Activated CD8-positive, alpha-beta T cell treated with anti-CD3 and anti-CD28 coated beads for 36 hours (primary cell): ENCODE results near the gene OSBPL8. TPM values are rescaled to one million over a fixed set of nuclear protein-coding genes. Genes with fewer than 3 reads are reported as not detected.

Experiments
- ATAC-seq: fragments of 200-7000 bp; cut with Tn5 transposase; one replicate; pipeline ENCODE4 v1.10.0; 2021; ENCODE audit warnings: mild to moderate bottlenecking, moderate library complexity
- CTCF ChIA-PET: fragments of 350-600 bp; sonication (Branson Sonifier 250); formaldehyde crosslinking; loops from one replicate; lab custom pipeline; 2021; ENCODE audit warnings: antibody characterized with exemption; lab: Charles Lee
- POLR2A ChIA-PET: fragments of 350-600 bp; sonication (Branson Sonifier 250); formaldehyde crosslinking; loops from one replicate; lab custom pipeline; 2021; ENCODE audit warnings: antibody characterized with exemption; lab: Charles Lee
- DNase-seq: peaks from one replicate; pipeline ENCODE4 v3.0.0-alpha.2; 2020
- H3K27ac Mint-ChIP-seq: one replicate; pipeline ENCODE4 v1.8.0; 2021; ENCODE audit warnings: mild to moderate bottlenecking, mixed read lengths
- H3K27me3 Mint-ChIP-seq: one replicate; pipeline ENCODE4 v1.8.0; 2021; ENCODE audit warnings: mixed read lengths
- H3K36me3 Mint-ChIP-seq: one replicate; pipeline ENCODE4 v1.8.0; 2021; ENCODE audit warnings: low read depth, mixed read lengths
- H3K4me1 Mint-ChIP-seq: one replicate; pipeline ENCODE4 v1.8.0; 2021; ENCODE audit warnings: low read depth, mixed read lengths
- H3K4me3 Mint-ChIP-seq: one replicate; pipeline ENCODE4 v1.8.0; 2021; ENCODE audit warnings: mild to moderate bottlenecking, moderate library complexity, mixed read lengths
- H3K9me3 Mint-ChIP-seq: one replicate; pipeline ENCODE4 v1.8.0; 2021; ENCODE audit warnings: mixed read lengths
- CTCF ChIP-seq: fragments of 200-600 bp; IDR thresholded peaks from one replicate; pipeline ENCODE4 v1.8.0; 2022; ENCODE audit warnings: antibody characterized with exemption, mild to moderate bottlenecking
- intact Hi-C: fragments of 100-400 bp; cut with micrococcal nuclease; formaldehyde crosslinking; loops from one replicate; pipeline ENCODE4 v1.10.0; 2022
- total RNA-seq, 2 experiments: library from RNA; stranded (reverse); gene quantifications; one replicate each; pipeline ENCODE4 v1.2.3, GENCODE V29; 2021

OSBPL8 gene
- total RNA-seq, 2 experiments from 2014 or later, result 81.1 to 85.6 TPM

- CTCF ChIA-PET, result no interaction called here
- intact Hi-C loops, result no loop called here
Observed at GRCh38 chr12:76532520-76532919, 27.1 kb downstream of the OSBPL8 start.

GRCh38 chr12:76531056-76531455 is 28.5 kb downstream of the OSBPL8 start:
- ChIA-PET CTCF (no interaction called here), POLR2A (no interaction called here)
- ATAC-seq, result no peak
- no peaks in the 10 kb centered on the region for H3K27me3 Mint-ChIP-seq
- H3K4me1 Mint-ChIP-seq, result peaks cover 46% of the 10 kb centered on the region
- H3K9me3 Mint-ChIP-seq, result no peaks in the 10 kb centered on the region
- no peak overlapping the region for H3K27ac Mint-ChIP-seq
- H3K4me3 Mint-ChIP-seq, result no peak overlapping the region
- peaks cover 23% of the 10 kb centered on the region for H3K36me3 Mint-ChIP-seq
- no peak for TF ChIP-seq CTCF
- DNase-seq, result no peak
- intact Hi-C loops, result no loop called here

More at GRCh38 chr12:76532520-76532919, 27.1 kb downstream of the OSBPL8 start:
- H3K27ac Mint-ChIP-seq, result no peak overlapping the region
- ATAC-seq (no peak), DNase-seq (no peak)
- TF ChIP-seq CTCF, result no peak
- no peak overlapping the region for H3K4me3 Mint-ChIP-seq
- H3K27me3 Mint-ChIP-seq, result no peaks in the 10 kb centered on the region
- H3K4me1 Mint-ChIP-seq, result peaks cover 53% of the 10 kb centered on the region
- H3K9me3 Mint-ChIP-seq, result no peaks in the 10 kb centered on the region
- H3K36me3 Mint-ChIP-seq, result peaks cover 29% of the 10 kb centered on the region
- POLR2A ChIA-PET, result interaction anchor here (0.6 to 1.5 kb wide), 3 partner anchors 18 to 360 kb away, joined by 3 to 6 read pairs (median 4); no protein-coding TSS in a partner anchor

GRCh38 chr12:76530516-76530915 is 29.1 kb downstream of the OSBPL8 start:
- ChIA-PET CTCF (interaction anchor here (0.6 kb wide), 1 partner anchor 28 kb away, joined by 3 read pairs; no protein-coding TSS in a partner anchor), POLR2A (no interaction called here)
- no peaks in the 10 kb centered on the region for H3K27me3 Mint-ChIP-seq
- intact Hi-C loops, result no loop called here
- H3K27ac Mint-ChIP-seq, result no peak overlapping the region
- ATAC-seq, result no peak
- no peak for DNase-seq
- no peaks in the 10 kb centered on the region for H3K9me3 Mint-ChIP-seq
- no peak for TF ChIP-seq CTCF
- peaks cover 44% of the 10 kb centered on the region for H3K4me1 Mint-ChIP-seq
- H3K36me3 Mint-ChIP-seq, result peaks cover 18% of the 10 kb centered on the region
- no peak overlapping the region for H3K4me3 Mint-ChIP-seq

GRCh38 chr12:76529226-76529918 is 30.2 kb downstream of the OSBPL8 start:
- POLR2A ChIA-PET, result interaction anchor here (1.0 kb wide), 1 partner anchor 30 kb away, joined by 3 read pairs; no protein-coding TSS in a partner anchor
- no peaks in the 10 kb centered on the region for H3K27me3 Mint-ChIP-seq
- no peak for TF ChIP-seq CTCF
- no peak overlapping the region for H3K4me3 Mint-ChIP-seq
- CTCF ChIA-PET, result interaction anchor here (0.9 kb wide), 1 partner anchor 8 kb away, joined by 3 read pairs; no protein-coding TSS in a partner anchor
- intact Hi-C loops, result no loop called here
- no peak overlapping the region for H3K27ac Mint-ChIP-seq
- no peaks in the 10 kb centered on the region for H3K9me3 Mint-ChIP-seq
- DNase-seq (no peak), ATAC-seq (no peak)
- peaks cover 16% of the 10 kb centered on the region for H3K36me3 Mint-ChIP-seq
- peaks cover 40% of the 10 kb centered on the region for H3K4me1 Mint-ChIP-seq

- intact Hi-C loops, result no loop called here
- Mint-ChIP-seq H3K36me3 (peaks cover 31% of the 10 kb centered on the region), H3K4me3 (no peak overlapping the region), H3K4me1 (peaks cover 44% of the 10 kb centered on the region), H3K9me3 (peaks cover 10% of the 10 kb centered on the region), H3K27me3 (no peaks in the 10 kb centered on the region), H3K27ac (no peak overlapping the region)
- CTCF ChIA-PET, result no interaction called here
- ATAC-seq (no peak), DNase-seq (no peak)
- TF ChIP-seq CTCF, result no peak
- POLR2A ChIA-PET, result no interaction called here
Observed at GRCh38 chr12:76523408-76523807, 36.2 kb downstream of the OSBPL8 start.
